PFSK-1 (cell line): ENCODE measurements around the gene ANAPC7.

Experiments used
- FOXP2 ChIP-seq: optimal IDR thresholded peaks from 2 replicates; pipeline ENCODE3; 2011; ENCODE audit warnings: borderline replicate concordance, control low read depth, inconsistent platforms; ENCODE audit not compliant: insufficient read depth; ENCODE audit errors: extremely low read length, extremely low read depth
- POLR2AphosphoS5 ChIP-seq: IDR thresholded peaks from 2 replicates; pipeline ENCODE4 v1.6.1; 2012; ENCODE audit warnings: low read depth, mild to moderate bottlenecking, control low read depth, low read length, moderate library complexity
- SIN3A ChIP-seq: IDR thresholded peaks from 2 replicates; pipeline ENCODE4 v1.6.1; 2012; ENCODE audit warnings: mild to moderate bottlenecking, low read length, moderate library complexity, borderline replicate concordance; ENCODE audit not compliant: insufficient read depth
- TAF1 ChIP-seq: IDR thresholded peaks from 2 replicates; pipeline ENCODE4 v1.6.1; 2012; ENCODE audit warnings: low read length, control low read depth, borderline replicate concordance; ENCODE audit not compliant: insufficient read depth
- TF ChIP-seq, protein P1 (sequence below), 2 experiments: IDR thresholded peaks; 2 replicates each; pipeline versions ENCODE4 v1.6.1 to v1.8.0; 2011 to 2012; ENCODE audit warnings: low read depth in 2 of 2, low read length in 2 of 2, control low read depth in 1 of 2, inconsistent platforms in 1 of 2, mild to moderate bottlenecking in 1 of 2, moderate library complexity in 1 of 2; ENCODE audit not compliant: insufficient read depth in 1 of 2

The ANAPC7 gene

DNA sequence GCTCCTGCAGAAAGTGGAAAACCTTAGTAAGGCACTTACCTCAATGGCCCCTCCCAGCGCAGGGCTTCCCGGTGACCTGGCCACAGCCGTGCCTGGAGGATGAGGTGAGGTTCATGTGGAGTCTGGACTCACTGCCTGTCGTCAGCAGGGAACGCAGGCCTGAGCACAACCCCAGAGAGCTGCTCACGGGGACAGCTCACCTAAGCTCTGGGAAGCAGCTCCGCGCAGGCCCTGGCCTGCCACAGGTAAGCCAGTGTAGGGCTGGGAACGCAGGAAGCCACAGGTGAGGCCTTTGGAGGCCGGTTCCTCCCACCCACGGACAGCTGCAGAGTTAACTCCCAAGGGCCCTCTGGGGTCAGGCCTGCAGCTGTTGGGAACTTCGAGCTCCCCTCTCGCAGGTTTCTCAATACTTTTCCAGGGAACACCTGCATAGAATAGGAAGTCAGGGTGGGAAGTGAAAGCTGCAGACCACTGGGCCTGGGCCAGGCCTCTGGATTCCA lies 32.7 kb downstream of the ANAPC7 start:
- TF ChIP-seq TAF1, result no peak
- TF ChIP-seq SIN3A, result no peak
- TF ChIP-seq POLR2AphosphoS5, result no peak
- TF ChIP-seq, protein P1, sequence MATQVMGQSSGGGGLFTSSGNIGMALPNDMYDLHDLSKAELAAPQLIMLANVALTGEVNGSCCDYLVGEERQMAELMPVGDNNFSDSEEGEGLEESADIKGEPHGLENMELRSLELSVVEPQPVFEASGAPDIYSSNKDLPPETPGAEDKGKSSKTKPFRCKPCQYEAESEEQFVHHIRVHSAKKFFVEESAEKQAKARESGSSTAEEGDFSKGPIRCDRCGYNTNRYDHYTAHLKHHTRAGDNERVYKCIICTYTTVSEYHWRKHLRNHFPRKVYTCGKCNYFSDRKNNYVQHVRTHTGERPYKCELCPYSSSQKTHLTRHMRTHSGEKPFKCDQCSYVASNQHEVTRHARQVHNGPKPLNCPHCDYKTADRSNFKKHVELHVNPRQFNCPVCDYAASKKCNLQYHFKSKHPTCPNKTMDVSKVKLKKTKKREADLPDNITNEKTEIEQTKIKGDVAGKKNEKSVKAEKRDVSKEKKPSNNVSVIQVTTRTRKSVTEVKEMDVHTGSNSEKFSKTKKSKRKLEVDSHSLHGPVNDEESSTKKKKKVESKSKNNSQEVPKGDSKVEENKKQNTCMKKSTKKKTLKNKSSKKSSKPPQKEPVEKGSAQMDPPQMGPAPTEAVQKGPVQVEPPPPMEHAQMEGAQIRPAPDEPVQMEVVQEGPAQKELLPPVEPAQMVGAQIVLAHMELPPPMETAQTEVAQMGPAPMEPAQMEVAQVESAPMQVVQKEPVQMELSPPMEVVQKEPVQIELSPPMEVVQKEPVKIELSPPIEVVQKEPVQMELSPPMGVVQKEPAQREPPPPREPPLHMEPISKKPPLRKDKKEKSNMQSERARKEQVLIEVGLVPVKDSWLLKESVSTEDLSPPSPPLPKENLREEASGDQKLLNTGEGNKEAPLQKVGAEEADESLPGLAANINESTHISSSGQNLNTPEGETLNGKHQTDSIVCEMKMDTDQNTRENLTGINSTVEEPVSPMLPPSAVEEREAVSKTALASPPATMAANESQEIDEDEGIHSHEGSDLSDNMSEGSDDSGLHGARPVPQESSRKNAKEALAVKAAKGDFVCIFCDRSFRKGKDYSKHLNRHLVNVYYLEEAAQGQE (IDR thresholded peaks at IDR 0.05; ENCODE audit: insufficient read depth in 1 of 2, low read depth in 2 of 2, low read length in 2 of 2), result no peak
- no peak for TF ChIP-seq FOXP2

DNA sequence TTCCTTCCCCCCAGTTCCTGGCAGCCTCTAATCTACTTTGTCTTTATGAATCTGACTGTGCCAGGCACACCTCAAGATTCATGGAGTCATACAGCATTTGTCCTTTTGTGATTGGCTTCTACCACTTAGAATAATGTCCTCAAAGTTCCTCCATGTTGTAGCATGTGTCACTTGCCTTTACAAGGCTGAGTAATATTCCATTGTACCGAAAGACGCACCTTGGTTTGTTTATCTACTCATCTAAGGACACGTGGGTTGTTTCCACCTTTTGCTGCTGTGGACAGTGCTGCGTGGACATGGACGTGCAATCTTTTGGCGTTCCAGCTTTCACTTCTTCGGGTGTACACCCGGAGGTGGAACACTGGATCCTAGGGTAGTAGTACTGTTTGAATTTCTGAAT lies 33.5 kb downstream of the ANAPC7 start:
- TF ChIP-seq TAF1 (no peak), POLR2AphosphoS5 (no peak), FOXP2 (no peak), SIN3A (no peak)
- TF ChIP-seq, protein P1 (IDR thresholded peaks at IDR 0.05; ENCODE audit: insufficient read depth in 1 of 2, low read depth in 2 of 2, low read length in 2 of 2), result no peak

DNA sequence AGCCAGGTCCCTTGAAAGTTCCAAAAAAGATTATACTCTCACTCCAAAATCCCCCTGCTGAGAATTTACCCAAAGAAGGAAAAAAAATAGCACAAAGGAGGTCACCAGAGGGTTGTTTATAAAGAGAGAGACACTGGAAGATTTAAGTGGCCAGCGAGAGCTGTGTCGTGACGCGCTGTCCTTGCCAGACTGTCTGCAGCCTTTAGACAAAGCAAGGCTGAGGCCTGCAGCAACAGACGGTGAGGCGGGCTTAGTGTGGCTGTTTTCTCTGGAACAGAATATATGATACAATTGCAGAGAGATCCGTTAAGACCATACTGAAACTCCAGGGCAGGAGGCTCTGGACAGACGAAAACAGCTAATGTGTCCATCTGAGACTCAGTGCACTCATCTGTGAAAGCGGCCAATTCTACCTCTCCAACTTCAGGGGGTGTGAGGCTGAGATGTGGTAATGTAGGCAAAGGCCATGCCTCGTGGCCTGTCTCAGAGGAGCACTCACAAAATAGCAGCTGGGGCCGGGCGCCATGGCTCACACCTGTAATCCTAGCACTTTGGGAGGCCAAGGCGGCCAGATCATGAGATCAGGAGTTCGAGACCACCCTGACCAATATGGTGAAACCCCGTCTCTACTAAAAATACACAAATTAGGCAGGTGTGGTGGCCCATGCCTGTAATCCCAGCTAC lies 36.2 kb downstream of the ANAPC7 start:
- TF ChIP-seq TAF1 (no peak), POLR2AphosphoS5 (no peak), FOXP2 (no peak), SIN3A (no peak)
- TF ChIP-seq, protein P1 (IDR thresholded peaks at IDR 0.05; ENCODE audit: insufficient read depth in 1 of 2, low read depth in 2 of 2, low read length in 2 of 2), result no peak

DNA sequence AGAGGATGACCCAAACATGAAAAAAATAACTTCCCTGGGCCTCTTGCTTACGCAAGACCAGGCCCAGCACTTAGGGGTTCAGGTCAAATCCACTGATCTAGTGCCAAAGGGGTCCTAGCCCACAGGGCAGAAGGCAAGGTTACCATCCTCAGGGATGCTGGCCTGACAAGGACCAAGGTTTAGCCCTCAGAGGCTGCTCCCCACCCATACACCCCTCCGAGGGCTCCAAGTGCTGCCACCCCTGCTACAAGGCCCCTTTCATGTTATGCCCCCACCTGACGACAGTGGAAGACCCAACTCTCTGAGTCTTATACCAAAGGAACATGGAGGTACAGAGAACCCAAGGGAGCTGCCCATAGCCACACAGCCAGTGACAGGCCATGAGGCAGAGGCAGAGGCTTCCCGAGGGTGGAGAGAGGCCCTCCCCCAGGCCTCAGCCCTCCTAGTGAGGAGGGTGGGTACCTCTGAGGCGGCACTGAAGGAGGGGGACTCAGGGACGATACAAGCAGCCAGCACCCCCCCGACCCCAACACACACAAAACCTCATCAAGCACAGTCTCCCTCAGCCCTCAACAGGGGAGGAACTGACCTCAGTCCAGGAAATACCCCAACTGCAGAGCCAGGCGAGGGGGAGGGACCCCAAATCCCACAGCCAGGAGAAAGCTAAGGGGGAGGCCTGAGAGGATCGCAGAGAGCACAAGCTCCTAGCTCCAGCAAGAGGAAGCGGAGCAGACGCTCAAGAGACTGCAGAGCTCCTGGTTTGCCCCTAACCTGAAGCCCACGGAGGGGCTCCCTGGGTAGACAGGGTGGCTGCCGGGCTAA lies 37.0 kb downstream of the ANAPC7 start:
- no peak for TF ChIP-seq SIN3A

DNA sequence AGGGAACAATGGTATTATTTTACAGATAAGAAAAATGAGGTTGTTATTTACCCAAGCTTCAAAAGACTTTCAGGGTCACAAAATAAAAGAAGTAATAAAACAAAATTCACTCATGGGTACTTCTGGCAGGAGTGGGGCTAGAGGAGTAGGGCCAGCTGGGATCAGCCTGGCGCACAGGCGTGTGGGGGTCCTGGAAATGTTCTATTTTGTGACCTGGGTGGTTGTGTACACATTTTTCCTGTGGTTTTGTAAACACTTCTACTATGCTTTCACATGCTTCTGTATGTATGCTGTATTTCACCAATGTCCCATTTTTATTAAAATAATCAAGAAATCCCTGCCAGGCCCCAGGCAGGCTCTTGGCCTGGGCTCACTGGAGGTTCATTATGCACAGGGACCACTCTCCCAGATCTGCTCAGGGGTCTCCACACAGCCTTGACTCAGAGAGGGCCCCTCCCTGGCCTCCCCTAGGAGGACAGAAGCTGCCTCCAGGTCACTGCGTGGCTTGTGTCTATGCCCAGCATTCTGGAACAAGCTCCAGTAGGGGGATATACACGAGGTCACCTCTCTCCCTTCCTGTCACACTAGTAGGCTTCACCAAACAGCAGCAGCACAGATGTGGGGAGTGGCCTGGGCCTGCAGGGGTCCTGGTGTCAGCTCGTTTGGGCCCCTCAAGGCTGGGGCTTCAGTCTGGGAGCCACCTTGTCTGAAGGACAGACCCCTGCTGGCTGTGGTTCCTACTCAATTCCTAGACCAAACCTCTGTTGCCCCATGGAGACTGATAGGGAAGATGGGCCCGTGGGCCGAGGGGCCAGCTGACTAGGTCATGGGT lies 37.8 kb downstream of the ANAPC7 start:
- no peak for TF ChIP-seq SIN3A
- TF ChIP-seq, protein P1 (IDR thresholded peaks at IDR 0.05; ENCODE audit: insufficient read depth in 1 of 2, low read depth in 2 of 2, low read length in 2 of 2), result no peak
- TF ChIP-seq TAF1, result no peak
